ENCODE results near the gene GRIK4.

GRCh38 chr11:120522021-120522420, 10.5 kb downstream of the GRIK4 start:
- no peak for TF ChIP-seq POLR2A (IDR thresholded peaks at IDR 0.05; ENCODE audit: low read depth, low read length)
- no peak for TF ChIP-seq CTCF (IDR thresholded peaks at IDR 0.05; ENCODE audit: extremely low read depth in 1 of 2, insufficient read depth in 1 of 2, low read depth in 1 of 2, low read length in 2 of 2)
- TF ChIP-seq JUN (IDR thresholded peaks at IDR 0.05; ENCODE audit: borderline replicate concordance, insufficient read depth, insufficient read length, low read depth), result no peak
- TF ChIP-seq EZH2 (IDR thresholded peaks at IDR 0.05; ENCODE audit: borderline replicate concordance, low read depth, low read length, severe bottlenecking), result no peak
